ENCODE results near the gene AARS1. TPM values are rescaled to one million over a fixed set of nuclear protein-coding genes. Genes with fewer than 3 reads are reported as not detected.

Gene AARS1
- total RNA-seq, 1 experiment from 2014 or later, result 170 TPM

Other genes starting within 250 kb of the AARS1 start
- gene PDPR, start 175.2 kb downstream of the AARS1 start, total RNA-seq (2014; rRNA removed; shearing (Covaris generic); ENCODE audit: low replicate concordance), result 3.7 and 5.1 TPM in 2 replicates
- gene CLEC18C, start 115.7 kb downstream of the AARS1 start, total RNA-seq (2014; rRNA removed; shearing (Covaris generic); ENCODE audit: low replicate concordance), result not detected in 2 replicates
- gene EXOSC6, start 37.6 kb downstream of the AARS1 start, total RNA-seq (2014; rRNA removed; shearing (Covaris generic); ENCODE audit: low replicate concordance), result 21.8 and 25.4 TPM in 2 replicates
- 58.0 and 68.1 TPM in 2 replicates for gene DDX19B, start 9.7 kb upstream of the AARS1 start, total RNA-seq (2014; rRNA removed; shearing (Covaris generic); ENCODE audit: low replicate concordance)
- gene DDX19A, start 57.4 kb upstream of the AARS1 start, total RNA-seq (2014; rRNA removed; shearing (Covaris generic); ENCODE audit: low replicate concordance), result 22.2 and 29.9 TPM in 2 replicates
- gene ST3GAL2, start 149.6 kb upstream of the AARS1 start, total RNA-seq (2014; rRNA removed; shearing (Covaris generic); ENCODE audit: low replicate concordance), result 34.1 and 38.0 TPM in 2 replicates
- gene FCSK, start 165.1 kb upstream of the AARS1 start, total RNA-seq (2014; rRNA removed; shearing (Covaris generic); ENCODE audit: low replicate concordance), result 22.2 and 32.7 TPM in 2 replicates
- gene COG4, start 234.0 kb upstream of the AARS1 start, total RNA-seq (2014; rRNA removed; shearing (Covaris generic); ENCODE audit: low replicate concordance), result 98.8 and 107 TPM in 2 replicates
- 33.8 and 40.4 TPM in 2 replicates for gene SF3B3, start 234.3 kb upstream of the AARS1 start, total RNA-seq (2014; rRNA removed; shearing (Covaris generic); ENCODE audit: low replicate concordance)